GM18907 (cell line): ENCODE data around the gene ADNP2.
A peak's percentile ranks its signal among the peaks of the same experiment; 100 is the strongest.

Experiments used
- ATAC-seq: cut with Tn5 transposase; IDR thresholded peaks from one replicate; pipeline ENCODE4 v1.9.1; 2021; ENCODE audit warnings: mild to moderate bottlenecking, moderate library complexity; ENCODE audit not compliant: unreplicated experiment

Gene ADNP2

DNA sequence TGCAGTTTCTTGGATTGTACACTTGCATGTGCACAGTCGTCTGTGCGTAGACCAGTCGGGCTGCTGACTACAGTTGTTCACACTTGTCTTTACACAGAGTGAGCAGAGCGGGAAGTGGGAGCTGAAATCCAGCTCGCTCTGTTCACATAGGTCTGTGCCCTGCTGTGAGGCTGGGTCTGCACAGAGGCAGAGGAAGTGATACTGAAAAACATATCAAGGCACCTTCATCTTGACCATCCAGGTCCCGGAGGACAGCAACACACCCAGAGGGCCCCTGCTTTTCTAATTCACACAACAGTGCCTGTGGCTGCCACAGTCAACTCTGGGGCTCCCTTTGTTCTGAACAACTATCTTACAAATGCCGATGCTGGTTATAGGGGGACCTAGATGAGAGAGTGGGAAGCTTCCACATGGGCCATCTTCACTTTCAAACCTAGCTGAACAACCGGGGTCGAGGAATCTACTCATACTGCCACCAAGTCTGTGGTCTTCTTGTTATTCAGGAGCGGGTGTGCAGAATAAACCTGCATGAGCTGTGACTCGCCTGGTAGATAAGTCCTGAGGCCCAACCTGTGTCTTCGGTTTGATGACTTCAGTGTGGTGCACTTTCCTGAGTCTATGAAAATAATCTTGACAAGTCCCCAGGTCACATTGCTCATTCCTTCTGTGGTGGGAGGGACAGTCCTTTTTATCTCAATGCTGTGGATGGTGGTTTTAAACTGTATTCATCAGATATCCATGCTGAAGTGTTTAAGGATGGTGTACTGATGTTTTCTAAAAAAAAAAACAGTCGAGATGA is 3.5 kb upstream of the ADNP2 start:
- ATAC-seq, result peak; percentile 50

DNA sequence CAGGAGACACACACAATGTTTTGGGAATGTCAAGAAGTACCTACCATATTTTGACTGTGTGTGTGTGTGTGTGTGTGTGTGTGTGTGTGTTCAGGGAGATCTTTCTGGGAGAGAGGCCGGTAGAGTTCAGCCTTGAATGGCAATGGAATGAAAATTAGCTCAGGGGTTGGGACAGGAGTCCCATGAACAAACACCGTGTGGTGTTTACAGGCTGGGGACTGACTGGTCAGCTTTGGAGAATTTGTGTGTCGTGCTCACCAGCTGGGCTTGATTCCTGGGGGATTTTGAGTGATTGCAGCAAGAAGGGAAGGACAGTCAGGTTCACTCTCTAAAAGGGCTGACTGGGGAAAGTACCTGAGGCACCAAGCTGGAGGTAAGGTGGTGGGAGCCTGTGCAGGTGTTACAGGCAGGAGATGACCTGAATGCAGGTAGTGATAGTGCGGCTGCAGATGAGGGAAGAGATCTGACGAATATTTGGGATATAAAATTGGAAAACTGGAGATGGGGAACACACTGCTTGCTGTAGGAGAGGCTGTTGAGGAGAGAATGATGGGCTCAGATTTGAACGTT is 2.5 kb upstream of the ADNP2 start:
- no peak for ATAC-seq

DNA sequence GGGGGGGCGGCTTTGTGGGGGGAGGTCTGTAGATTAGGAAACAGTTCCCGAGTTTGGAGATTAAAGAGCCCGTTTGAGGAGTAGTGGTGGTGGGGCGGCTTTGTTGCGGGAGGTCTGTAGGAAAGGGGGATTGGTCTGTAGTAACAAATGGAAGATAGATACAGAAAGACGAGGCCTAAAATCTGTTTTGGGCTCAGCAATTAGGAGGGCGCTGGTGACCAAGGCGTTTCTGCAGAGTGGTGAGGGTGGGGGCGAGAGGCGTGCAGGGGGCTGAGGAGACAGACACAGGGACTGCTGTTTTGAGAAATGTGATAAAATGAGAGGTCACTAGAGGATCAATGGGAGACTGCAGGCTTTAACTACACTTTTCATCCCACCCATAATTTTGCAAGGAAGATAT is 1.6 kb upstream of the ADNP2 start:
- no peak for ATAC-seq

DNA sequence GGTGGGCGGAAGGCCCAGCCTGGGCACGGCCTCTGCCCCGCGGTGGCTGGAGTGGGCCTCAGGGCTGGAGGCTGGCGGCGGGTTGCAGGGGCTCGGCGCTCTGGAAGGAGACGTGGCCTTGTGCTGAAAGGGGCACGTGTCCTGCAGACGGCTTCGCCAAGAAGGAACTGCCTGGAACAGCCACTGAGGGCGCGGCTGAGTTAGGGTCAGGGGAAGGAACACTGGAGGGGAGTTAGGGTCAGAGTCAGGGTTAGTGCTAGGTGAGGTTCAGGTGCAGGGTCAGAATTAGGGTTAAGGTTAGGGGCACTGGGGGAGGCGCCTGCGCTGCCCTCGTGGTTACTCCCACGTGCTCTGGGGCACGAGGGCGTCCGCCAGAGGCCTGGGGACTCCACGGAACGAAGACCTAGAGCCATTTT is 933 bp upstream of the ADNP2 start:
- ATAC-seq, result no peak

DNA sequence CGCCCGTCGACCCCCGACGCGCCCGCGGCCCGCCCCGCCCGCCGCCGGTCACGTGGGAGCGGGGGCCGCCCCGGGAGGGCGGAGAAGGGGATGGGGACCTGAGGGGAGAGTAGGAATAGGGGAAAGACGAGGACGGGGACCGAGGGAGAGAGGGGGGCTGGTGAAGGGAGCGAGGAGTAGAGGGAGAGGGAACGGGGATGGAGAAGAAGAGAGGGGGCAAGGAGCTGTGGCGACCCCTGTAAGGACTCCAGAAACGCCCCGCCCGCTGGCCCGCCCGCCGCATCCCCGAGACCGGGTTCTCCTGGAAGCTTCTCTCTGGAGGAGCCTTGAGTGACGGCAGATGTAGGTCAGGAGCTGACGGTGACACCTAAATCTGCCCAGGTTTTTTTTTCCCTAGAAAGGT is 615 bp downstream of the ADNP2 start:
- ATAC-seq, result peak; percentile 26

DNA sequence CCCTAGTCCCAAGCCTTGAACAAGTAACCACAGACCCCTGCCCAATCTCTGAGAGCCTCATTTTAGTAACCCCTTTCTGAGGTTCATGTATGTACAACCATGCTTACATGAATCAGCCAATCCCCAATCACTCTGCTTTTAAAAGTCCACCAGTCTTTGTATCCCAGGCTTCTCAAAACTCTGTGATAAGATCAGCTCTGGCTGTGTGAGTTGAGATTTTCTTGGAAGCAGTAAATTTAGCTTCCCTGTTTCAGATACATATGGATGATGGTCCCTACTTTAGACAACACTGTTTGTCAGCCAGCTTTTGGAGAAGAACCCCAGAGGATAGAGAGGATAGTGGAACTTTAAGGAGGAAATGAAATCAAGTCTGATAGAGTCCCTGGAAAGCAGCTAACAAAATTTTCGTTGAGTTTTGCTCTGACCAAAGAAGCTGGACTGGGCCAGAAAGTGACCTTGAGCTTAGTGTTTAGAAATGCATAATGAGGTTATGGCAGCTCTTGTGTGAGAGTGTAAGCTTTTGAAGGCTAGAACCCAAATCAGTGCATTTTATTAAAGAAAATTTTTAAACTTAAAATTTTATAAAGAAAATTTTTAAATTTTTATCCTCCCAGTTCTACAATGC is 3.7 kb downstream of the ADNP2 start:
- ATAC-seq, result no peak

DNA sequence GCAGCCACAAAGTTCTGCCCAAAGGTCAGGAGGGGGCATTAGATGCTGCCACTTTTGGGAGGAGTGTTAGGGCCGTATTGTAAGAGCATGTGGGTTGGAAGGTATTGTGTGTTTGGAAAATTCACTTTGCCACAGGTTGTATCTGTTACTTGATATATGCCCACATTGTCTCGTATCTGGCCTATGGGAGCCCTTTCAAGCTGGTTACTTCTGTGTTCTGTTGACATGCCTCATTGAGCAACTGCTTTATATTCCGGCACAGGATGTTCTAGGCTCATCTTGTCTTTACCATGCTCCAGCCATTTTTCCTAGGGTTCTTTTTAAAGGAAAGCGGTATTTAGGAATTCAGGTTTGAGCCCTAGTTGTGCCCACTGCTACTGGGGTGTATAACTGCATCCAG is 6.0 kb downstream of the ADNP2 start:
- no peak for ATAC-seq

DNA sequence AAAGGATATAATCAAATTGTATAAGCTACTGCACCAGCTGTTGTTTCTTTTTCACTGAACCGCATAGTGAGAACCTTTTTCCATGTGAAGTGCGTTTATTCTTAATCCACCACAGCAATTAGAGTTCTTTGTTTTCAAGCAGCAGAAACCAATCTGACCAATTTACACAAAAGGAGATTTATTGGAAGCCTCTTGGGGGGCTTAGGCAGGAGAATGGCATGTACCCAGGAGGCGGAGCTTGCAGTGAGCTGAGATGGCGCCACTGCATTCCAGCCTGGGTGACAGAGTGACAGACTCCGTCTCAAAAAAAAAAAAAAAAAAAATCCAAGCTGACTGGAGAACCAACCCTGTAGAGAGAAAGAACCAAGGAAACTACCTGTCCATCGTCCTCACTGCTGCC is 10.0 kb downstream of the ADNP2 start:
- no peak for ATAC-seq

DNA sequence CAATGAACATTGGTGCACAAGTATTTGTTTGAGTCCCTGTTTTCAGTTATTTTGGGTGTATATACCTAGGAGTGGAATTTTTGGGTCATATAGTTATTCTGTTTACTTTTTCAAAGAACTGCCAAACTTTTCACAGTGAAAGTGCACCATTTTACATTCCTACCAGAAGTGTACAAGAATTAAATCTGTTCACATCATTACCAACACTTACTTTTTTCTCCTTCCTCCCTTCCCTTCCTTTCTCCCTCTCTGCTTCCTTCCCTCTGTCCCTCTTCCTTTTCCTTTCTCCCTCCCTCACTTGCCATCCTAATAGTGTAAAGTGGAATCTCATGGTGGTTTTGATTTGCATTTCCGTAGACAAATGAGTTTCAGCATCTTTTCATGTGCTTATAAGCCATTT is 11.9 kb downstream of the ADNP2 start:
- no peak for ATAC-seq

DNA sequence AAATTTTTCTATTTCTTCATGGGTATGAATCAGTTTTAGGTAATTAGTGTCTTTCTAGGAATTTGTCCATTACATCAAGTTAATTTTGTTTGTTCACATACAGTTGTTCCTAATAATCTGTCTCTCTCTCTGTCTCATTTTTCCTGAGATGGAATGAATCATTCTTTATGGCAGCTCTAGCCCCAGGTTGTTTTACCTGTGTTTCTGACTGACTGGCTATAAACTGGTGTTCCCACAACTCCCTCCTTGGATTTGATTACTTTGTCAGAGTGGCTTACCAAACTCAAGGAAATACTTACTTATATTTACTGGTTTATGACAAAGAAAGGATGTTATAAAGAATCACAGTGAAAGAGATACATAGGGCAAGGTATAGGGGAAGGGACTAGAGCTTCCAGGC is 15.1 kb downstream of the ADNP2 start:
- ATAC-seq, result no peak

DNA sequence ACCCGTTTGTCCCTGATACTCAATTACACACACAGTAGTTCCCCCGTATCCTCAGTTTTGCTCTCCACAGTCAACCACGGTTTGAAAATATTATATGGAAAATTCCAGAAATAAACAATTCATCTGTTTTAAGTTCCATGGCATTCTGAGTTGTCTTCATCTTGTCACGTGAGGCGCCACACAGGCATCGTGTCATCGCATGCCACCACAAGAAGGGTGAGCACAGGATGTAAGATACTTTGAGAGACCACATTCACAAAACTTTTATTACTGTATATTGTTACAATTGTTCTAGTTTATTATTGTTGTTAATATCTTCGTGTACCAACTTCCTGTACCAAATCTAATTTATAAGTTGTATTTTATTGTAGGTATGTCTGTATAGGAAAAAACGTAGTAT is 17.7 kb downstream of the ADNP2 start:
- ATAC-seq, result no peak

DNA sequence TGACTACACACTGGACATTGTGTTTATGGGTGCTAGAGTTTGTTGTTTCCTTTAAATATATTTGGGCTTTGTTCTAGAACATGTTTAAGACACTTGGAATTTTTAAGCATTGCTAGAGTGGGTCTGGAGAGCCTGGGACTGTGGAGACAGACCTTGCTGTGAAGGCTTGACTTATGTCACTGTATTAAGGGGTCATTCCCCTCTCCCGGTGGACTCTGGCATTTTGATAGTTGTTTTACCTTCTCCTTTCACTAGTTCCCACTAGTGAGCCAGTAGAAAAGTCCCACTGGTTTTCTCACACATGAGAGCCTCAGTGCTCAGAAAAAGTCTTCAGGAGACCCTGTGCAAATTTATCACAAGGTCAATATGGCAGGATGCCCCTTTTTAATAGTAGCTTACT is 18.6 kb downstream of the ADNP2 start:
- ATAC-seq, result no peak

DNA sequence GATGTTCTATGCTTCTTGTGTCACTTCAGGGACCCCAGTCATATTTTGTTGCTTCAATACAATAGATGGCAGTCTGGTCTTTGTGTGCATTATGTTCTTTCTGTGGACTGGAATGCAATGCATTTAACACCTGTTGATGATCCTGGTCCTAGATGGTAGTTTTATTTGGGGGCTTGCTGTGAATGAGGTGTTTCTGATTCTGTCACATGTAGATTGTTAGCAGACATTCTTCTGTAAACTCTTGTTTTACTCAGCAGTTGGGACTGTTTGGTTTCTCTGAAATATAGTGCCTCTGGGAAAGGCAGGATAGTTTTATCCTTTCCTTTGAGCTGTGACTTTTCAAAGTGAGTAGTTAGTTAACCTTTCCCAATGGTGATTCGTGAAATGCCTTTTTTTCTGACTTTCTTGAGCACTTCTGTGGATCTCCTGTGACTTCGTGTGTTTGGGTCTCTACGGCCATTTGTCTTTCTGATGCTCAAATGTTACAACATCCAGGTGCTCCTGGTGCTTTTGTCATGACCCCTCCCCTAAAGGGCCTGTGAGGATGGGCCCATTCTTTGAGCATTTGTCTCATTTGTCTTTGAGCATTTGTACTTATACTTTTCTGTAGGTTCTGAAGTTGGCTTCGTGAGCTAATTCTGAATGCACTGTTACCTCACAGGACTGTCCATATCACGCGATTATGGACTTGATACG is 20.8 kb downstream of the ADNP2 start:
- no peak for ATAC-seq

DNA sequence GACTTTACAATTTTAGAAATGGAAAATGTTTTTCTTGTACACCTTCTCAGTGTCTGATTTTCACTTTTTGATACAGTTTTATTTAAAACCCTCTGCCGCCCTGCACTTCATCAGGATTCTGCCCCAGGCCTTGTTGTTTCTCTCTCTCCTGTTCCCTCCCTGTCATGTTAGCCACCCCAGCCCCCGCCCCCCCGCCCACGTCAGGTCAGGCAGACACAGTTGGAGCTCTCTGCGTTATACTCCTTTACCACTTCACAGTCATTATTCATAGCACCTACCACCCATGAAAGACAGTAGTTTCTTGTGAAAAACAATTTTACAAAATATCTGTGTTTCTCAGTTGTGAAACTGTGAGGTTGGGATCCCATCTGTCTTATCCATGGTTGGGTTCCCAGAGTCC is 21.5 kb downstream of the ADNP2 start:
- no peak for ATAC-seq

DNA sequence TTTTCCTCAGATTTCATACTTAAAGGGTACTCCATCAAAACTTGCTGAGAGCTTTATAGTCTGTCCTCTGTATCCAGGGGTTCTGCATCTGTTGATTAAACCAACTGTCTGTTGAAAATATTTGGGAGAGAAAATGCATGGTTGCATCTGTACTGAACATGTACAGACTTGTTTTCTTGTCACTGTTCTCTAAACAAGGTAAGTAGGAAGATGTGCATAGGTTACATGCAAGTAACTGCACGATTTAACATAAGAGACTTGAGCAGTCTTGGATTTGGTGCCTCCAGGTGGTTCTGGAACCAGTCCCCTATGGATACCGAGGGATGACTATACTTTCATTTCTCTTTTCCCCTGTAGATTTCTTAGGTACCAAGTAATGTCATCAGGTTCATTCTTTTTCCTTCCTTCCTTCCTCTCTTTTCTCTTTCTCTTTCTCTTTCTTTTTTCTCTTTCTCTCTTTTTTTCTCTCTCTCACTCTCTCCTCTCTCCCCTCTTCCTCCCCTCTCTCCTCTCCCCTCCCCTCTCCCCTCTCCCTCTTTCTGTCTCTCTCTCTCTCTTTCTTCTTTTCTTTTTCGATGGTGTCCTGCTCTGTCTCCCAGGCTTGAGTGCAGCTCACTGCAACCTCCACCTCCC is 23.2 kb downstream of the ADNP2 start:
- no peak for ATAC-seq

DNA sequence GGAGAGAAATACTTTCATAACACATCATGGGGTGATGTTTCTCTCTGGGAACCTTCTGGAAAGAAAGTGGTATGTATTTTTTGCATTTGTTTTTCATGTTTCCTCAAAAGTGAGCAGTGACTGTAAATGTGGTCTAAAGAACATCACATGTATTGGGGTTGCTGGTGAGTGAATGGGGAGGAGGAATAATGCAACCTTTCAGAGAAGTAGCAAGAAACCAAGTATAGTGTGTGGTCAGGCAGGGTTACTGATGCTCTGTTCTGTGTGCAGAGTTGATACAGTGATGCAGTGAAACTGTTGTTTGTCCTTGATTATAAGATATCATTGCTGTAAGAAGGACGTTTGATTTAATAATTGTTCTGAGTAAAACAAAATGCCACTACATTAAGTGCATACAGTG is 24.1 kb downstream of the ADNP2 start:
- ATAC-seq, result no peak

DNA sequence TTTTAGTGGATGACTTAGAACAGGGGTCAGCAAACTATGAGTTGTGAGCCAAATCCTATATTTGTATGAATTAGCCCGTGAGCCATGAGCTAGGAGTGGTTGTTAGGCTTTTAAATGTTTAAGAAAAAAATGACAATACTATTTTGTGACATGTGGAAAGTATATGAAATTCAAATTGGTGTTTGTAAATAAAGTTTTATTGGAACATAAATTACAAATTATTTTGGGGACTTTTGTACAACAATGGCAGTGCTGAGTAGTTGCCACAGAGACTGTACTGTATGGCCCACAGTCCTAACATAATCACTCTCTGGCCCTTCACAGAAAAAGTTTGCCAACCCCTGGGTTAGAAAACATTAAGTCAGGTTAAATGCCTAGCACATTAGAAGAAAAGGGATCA is 26.1 kb downstream of the ADNP2 start:
- no peak for ATAC-seq

DNA sequence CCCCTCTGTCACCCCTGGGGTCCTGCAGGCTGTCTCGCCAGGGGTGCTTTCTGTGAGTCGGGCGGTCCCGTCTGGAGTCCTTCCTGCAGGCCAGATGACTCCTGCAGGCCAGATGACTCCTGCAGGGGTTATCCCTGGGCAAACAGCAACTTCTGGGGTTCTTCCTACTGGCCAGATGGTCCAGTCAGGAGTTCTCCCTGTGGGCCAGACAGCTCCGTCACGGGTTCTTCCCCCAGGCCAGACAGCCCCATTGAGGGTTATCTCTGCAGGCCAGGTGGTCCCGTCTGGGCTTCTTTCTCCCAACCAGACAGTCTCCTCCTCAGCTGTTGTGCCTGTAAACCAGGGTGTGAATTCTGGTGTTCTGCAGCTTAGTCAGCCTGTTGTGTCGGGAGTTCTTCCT is 27.6 kb downstream of the ADNP2 start:
- ATAC-seq, result no peak

DNA sequence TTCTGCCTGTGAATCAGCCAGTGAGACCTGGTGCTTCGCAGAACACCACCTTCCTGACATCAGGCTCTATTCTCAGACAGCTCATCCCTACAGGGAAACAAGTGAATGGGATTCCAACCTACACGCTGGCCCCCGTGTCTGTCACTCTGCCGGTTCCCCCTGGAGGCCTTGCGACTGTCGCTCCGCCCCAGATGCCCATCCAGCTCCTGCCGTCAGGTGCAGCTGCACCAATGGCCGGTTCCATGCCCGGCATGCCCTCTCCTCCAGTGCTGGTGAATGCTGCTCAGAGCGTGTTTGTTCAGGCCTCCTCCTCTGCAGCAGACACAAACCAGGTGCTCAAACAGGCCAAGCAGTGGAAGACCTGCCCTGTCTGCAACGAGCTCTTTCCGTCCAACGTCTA is 28.1 kb downstream of the ADNP2 start:
- no peak for ATAC-seq

DNA sequence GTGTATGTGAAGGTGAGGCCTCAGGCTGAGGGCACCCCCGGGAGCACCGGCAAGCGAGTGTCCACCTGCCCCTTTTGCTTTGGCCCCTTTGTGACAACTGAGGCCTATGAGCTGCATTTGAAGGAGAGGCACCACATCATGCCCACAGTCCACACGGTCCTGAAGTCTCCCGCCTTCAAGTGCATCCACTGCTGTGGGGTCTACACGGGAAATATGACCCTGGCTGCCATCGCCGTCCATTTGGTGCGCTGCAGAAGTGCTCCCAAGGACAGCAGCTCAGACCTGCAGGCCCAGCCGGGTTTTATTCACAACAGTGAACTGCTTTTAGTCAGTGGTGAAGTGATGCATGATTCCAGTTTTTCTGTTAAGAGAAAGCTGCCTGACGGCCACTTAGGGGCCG is 28.9 kb downstream of the ADNP2 start:
- no peak for ATAC-seq

DNA sequence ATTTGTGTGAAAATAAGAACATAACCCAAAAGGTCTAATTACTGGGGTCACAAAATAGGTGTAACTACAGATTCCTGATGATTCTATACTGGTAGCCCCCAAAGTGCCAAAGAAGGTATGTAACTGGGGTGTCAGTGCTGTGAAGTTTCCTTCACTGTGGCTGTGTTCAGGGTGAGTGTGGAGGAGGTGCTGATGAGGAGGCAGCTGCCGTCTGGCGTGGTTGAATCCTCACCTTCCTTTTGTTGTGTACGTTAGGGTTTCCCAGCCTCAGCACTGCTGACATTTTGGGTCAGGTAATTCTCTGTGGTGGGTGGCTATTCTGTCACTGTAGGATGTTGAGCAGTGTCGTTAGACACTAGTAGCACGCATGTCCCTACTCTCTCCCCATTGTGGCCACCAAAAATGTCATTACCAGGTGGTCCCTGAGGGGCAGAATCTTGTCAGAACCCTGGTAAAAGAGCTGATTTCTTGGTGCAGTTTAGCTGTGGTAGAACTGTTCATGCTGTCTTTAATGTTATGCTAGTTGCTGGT is 31.5 kb downstream of the ADNP2 start:
- ATAC-seq, result no peak
